Umbilical cord (tissue), 2 donors: ENCODE results near the gene BMP4. TPM values are rescaled to one million over a fixed set of nuclear protein-coding genes. Genes with fewer than 3 reads are reported as not detected.
A peak's percentile ranks its signal among the peaks of the same experiment; 100 is the strongest.
"Not testable (repeated sequence)": the region's sequence is repeated elsewhere in the genome, so short reads cannot be mapped to it uniquely, and the experiment has no call there.

Experiments
- DNase-seq: peaks from one replicate; pipeline ENCODE4 v3.0.0-alpha.2; 2015; ENCODE audit warnings: low spot score
- total RNA-seq: library from RNA; depleted of rRNA; stranded (reverse); fragments of >200 nt; gene quantifications from one replicate; pipeline ENCODE4 v1.2.3, GENCODE V29; 2014; ENCODE audit warnings: low replicate concordance; ENCODE audit not compliant: insufficient read depth

The BMP4 gene
- total RNA-seq, result 10.6 TPM

DNA sequence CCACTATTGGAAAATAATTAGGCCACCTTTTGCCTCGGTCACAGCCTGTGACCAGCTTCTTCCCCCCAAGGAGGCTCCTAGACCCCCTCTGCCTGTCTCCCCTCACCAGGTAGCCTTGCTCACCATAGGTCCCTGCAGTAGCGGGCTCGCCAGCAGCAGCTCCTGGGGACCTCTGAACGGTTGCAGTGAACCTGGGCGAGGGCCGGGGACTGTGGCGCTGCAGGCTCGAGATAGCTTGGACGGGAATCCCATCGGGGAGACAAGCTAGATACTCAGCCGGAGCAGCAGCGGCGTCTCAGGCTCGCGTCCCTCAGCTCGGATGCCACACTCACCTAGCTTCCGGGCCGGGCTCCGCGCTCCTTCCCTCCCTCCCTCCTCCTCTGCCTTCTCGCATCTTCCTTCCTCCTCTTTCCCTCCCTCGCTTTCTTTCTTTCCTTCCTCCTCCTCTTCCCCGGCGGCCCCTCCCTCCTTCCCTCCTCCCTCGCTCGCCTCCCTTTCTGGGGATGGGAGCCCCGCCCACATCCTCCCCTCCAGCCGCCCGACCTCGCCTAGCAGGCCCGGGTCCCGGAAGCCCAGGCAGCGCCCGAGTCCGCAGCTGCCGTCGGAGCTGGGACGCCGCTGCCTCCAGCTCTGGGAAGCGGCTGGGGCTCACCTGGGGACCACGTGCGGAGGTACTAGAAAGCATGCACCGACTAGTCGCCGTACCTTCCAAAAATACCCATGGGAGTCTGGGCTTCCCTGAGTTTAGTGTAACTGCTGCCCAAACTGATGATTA is at the start of gene BMP4:
Gene BMP4 (minus strand): TSS at position 399 of the 775 bp plus-strand sequence. CDS start 4,603 bp downstream, outside the sequence.
- DNase-seq, result peak; percentile 93

DNA sequence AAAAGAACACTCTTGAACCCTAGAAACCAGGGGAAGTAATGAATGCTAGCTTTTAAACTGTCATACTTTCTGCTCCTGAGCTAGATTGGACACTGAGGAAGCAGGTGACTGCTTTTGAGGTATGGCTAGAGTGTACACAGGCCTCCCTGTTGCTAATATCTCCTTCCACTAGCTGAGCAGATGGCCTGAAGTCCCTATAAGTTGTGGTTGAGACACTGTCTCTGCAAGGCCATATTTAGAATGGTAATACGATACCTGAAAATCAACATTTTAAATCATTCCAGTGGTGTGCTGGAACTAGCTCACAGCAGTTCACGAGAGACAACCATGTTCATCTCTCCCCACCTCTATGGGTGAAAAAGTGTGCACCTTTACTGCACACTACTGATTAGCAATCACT is 46.4 kb upstream of the BMP4 start:
- peak; percentile 5 for DNase-seq

DNA sequence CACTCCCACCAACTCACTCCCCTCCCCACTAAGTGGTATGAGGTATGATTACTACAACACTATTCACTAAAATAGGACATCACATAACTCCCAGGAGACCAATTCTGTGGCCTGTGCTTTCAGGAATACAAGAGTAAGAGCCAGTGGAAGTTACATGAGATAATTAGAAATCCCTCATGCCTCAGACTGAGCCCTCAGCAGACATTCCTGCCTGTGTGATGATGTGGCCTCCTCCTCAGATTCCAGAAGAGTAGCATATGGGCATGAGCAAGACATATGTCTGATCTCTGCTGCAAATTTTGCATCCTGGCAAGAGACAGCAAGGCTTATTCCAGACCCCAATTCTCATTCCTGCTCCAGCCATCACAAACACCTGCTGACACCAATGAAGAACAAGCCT is 46.0 kb upstream of the BMP4 start:
- peak; percentile 85 for DNase-seq

DNA sequence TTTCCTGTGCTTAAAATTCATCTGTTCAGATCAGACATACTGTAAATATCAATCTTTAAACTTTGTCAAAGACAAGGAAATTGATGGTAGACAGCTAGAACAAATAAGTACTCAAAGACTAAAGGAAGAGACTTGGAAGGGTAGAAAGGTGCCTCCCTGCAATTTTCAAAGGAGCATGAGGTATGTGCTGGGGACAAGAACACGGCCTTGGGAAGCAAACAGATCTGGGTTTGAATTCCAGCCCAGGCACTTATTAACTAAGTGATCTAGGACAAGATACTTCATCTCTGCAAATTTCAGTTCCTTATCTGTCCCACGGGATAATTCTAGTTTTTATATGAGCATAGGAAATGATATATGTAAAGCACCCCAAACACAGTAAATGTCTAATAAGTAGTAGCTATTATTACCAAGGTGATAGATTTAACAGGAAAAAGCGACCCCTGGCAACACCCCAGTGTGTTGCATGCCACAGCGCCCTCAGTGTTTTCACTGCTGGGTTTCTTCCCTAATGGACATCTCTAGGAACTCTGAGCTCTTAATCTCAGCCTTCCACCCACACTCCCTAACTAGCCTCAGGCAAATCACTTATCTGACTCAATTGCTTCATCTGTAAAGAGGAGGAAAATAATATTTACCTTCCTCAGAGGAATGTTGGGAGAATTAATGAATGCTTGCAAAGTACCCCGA is 44.7 kb upstream of the BMP4 start:
- peak; percentile 16 for DNase-seq

DNA sequence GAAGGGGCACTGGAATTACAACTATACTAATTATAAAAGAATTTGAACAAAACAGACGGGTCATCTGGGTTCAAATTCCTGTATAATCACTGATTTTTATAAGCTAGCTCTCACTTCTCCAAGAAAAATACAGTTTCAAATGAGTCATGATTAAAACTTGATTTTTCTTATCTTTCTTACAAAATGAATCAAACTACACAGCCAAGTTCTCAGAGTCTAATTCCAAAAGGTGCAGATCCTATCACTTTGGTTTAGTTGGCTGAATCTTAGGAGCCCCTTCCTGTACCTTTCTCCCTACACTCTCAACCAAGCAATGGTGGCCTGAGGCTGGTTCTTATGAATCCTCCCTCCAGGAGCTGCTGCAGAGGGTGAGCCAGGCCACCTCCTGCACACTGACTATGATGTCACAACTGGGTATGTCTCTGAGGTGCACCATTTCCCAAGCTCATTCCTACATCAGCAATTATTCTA is 43.8 kb upstream of the BMP4 start:
- no peak for DNase-seq

DNA sequence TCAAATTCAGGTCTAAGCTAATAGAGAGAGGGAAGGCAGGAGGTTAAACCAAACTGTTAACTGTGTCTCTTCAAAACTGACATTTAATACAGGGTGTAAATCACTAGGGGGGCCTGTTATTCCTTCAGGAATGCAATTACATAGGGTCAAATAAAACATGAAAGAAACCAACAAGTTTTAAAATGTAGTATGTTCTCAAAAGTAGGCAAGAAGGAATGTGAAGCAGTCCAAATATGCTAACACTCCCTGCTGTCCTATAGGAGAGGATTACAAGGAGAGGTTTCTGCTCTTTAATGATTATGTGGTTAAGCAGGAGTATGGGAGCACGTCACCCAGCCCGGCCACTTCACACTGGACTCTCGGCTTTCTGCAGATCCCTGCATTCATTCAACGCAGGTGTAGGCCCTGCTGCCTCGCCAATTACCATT is 42.5 kb upstream of the BMP4 start:
- DNase-seq, result peak; percentile 94

DNA sequence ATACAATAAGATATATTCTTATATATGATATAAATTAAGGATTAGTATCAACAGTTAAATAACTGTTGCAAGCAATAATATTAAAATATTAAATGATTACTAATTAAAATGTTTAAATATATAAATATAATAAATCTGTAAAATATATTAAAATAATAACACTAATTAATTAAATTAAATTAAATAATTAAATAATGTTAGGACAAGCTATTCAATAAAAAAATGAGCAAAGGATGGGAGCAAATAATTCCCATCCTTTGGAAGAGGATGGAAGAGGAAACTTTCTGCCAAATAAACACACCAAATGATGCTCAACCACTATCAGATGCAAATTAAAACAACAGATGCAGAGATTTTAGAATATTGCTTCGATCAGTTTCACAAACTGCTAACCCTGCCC is 39.4 kb upstream of the BMP4 start:
- no peak for DNase-seq

DNA sequence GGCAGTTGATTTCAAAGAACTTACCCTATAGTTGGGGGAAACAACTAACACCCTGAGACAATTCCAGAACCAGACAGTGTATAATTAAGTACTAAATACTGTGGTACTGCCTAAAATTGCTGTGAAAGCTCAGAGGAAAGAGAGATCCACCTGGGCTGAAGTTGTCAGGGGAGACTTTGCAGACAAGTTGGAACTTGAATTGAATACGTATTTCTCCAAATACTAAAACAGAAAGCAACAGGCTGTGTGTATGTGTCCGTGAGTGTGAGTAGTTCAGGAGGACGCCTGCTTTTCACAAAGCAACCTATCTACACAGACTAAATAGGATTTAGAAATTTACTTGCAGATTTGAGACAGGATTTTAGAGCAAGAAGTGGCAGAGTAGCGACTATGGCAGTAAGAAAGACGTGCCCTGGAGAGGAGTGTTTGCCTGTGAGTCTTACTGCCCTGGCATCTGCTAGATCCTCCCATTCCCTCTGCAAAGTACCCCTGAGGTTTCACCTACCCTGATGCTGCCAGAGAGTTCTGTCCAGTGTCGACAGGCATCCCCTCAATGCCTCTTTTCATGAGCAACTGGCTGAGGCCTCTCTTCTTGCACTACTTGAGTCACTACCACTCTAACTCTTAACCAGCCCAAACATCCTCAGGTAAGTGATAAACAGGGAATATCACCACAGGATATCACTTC is 37.4 kb upstream of the BMP4 start:
- DNase-seq, result no peak

DNA sequence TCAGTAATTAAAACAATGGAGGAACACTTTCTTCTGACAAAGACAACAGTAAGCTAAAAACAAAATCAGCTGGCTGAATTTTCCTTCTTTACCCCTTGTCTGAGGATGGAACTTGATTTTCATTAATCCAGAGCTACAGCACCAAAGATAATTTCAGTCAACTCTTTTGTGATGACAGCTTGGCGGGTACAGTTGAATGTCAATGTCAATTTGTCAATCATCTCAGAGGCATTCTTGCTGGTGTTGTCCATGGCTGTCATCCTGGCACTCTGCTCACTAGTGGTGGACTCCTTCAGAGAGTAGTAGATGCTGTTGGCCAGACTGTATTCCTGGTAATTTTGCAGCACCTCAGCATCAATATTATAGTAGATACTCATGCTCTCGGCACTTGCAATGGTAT is 34.4 kb upstream of the BMP4 start:
- no peak for DNase-seq

DNA sequence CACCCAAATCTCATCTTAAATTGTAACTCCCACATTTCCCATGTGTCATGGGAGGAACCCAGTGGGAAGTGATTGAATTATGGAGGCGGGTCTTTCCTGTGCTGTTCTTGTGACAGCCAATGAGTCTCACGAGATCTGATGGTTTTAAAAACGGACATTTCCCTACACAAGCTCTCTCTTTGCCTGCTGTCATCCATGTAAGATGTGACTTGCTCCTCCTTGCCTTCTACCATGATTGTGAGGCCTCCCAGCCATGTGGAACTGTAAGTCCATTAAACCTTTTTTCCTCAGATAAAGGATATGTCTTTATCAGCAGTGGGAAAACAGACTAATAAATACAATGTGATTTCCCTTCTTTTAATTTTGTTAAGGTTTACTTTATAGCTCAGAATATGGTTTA is 30.1 kb upstream of the BMP4 start:
- not testable (repeated sequence) for DNase-seq

DNA sequence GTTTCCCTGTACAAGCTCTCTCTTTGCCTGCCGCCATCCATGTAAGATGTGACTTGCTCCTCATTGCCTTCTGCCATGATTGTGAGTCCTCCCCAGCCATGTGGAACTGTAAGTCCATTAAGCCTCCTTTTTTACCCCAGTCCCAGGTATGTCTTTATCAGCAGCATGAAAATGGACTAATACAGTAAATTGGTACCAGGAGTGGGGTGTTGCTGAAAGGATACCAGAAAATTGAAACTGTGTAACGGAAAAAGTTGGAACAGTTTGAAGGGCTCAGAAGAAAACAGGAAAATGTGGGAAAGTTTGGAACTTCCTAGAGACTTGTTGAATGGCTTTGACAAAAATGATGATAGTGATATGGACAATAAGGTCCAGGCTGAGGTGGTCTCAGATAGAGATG is 28.3 kb upstream of the BMP4 start:
- not testable (repeated sequence) for DNase-seq

DNA sequence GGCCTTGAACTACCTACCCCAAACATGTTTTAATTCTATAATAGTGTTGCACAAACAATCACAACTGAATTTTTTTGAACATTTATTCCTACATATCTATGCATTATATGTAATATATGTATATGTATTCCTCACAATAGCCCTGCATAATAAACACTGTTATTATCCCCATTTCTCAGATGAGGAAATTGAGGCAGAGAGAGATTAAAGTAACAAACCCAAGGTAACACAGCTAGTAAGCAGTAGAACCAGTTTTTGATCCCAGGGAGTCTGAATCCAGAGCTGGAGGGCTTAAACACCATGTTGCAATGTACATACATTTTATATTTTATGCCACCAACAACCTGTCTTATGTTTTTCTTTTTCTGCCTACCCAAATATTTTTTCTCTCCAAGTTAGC is 26.5 kb upstream of the BMP4 start:
- DNase-seq, result no peak

DNA sequence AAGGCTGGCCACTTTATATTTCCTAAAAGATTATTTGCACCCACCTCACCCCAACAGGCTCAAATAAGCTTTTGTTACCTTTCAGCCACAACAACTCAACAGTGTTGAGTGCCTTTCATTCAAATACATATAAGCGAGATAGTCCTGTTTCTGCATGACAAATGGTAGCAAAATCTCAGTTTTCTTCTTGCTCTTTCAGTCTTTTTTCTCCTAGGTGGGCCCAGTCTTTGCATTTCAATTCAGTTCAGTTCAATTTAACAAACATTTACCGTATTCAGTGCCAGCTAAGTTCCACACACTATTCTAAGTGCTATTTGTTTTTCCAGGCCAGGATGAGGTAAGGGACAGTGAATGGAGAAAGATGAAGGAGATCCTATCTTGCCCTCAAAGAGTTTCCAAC is 25.9 kb upstream of the BMP4 start:
- DNase-seq, result no peak

DNA sequence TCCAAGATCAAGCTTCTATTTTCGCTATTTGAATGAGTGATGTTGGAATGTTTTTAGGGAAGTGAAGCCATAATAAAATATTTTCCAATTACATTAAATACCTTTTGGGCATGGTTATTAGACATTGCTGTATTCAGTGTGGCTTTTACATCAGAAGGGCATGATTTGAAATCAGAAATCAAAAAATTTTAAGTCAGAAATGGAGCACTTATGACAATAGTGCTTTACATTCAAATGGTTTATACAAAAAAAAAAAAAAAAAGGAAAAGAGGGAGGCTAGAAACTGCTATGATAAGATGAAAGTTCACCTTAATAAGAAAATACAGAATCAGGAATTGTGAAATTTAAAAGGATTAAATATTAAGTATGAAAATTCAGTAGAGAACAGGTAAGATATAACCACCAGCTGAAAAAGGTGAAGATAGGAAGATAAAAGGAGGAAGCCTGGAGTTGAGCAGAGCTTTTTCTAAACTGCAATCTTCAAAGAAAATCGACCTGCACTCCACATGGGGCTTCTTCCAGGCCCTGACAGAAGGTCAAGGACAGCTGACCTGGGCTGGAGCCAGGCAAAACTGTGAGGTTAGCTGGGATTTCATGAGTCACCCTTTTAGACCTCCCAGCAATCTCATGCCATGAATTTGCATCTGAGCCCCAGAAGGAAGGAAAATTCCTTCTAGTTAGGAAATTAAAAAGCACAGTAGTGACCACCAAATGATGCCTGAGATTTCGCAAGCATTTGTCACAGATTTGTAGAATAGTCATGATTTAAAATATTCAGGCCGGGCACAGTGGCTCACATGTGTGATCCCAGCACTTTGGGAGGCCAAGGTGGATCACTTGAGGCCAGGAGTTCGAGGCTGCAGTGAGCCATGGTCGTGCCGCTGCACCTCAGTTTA is 23.4 kb upstream of the BMP4 start:
- DNase-seq, result no peak

DNA sequence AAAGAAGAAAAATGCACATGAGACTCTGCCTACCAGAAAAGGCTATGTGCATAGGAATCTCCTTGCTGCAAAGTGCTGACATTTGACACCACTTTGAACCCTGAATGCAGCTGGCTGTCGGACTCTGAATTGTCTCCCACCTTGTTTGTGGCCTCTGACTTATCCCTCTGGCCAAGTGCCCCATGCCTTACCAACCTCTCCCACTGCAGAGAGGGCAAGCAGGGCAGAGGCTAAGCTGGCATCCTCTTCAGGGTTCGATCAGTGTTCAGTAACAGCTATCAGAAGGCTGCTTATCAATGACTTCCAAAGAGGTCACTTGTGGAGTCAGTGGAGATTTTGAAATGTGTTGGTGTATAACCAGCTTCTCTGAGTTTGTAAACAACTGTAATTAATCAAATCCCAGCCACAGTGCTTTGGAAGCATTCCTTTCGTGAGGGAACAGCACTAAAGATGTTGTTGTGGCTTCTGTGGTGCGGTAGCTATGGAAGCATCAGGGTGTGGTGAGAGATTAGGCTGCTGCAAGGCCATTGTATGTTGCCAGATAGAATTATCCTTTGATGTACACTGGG is 22.6 kb upstream of the BMP4 start:
- DNase-seq, result no peak

DNA sequence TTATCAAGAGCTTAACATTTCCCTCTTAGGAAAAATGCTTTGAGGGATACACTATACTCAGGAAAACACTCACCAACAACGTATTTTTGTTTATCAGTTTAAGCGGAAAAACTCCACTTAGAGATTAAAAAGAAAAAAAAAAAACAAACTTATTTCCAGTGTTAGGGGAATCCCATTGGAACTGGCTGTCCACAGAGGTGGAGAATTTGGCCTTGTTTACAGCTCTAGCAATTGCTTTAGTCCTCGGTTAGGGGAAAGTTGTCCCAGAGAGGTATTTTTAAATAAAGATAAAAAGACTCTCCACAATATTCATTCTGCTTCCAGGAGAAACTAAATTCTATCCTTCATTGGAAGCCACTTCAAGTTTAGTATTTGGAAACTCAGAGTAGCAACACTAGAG is 21.6 kb upstream of the BMP4 start:
- no peak for DNase-seq

DNA sequence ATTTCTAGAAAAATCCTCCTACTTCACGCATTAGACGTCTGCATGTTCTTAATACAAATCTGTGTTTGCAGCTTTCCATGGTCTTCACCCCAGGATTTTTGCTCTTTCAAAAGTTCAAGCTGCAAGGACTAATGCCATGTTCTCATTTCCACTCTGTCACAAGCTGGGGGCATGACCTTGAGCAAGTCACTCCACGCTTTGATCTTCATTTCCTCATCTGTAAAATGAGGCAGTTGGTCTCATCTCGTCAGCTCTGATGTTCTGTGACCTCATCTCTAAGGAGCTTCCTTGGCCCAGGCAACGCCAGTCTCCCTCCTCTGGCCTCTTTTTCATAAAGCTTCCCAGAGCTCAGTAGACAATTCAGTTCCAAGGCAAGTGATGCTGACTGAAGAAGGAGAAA is 18.8 kb upstream of the BMP4 start:
- no peak for DNase-seq

DNA sequence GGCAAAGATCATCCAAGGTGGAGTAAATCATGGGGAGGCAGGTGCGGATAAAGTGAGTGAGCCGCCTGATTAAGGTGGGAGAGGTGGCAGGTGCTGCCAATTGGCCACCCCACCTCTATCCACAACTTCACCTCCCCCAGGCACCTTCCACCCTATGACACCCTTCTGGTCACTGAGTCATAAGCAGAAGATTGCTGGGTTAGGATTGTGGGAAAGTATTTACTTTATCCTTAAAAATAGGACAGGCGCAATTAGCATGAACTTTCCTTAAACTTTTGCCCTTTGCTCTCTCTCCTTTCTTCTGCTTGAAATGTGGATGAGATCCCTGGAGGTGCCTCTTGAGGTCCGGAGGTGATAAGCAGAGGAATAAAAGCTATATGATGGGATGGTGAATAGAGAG is 14.9 kb upstream of the BMP4 start:
- no peak for DNase-seq

DNA sequence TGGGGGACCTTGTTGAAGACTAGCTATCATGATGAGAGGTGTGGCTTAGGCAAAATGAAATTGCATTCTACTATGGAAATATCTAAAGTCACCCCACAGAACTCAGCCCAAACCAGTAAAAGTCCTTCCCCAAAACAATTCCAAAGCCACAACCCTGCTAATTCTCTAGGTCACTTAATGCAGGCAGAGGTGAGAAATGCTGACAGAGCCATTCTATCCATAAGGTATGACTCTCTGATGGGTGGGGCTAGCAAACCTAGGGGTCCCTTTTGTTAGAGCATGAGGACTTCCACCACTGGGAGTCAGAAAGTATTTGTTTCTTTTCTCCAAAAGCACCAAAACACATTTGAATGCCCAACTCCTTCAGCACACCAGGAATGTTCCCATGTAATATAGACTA is 12.7 kb upstream of the BMP4 start:
- DNase-seq, result no peak

DNA sequence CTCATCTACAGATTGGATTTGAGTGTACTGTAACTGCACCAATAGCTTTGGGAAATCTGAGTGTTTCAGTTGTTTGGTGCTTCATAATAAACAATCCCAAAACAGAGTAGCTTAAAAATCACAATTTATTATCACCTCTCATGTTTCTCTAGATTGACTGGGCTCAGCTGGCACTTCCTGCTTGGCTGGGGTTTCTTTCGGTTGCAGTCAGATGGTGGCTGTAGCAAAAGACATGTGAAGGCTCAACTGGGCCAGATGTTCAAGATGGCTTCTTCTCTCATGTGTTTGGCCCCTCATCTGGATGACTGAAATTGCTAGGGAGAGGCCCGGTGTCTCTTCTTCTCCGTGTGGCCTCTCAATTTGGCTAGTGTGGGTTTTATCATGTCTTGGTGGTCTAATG is 12.1 kb upstream of the BMP4 start:
- DNase-seq, result no peak

DNA sequence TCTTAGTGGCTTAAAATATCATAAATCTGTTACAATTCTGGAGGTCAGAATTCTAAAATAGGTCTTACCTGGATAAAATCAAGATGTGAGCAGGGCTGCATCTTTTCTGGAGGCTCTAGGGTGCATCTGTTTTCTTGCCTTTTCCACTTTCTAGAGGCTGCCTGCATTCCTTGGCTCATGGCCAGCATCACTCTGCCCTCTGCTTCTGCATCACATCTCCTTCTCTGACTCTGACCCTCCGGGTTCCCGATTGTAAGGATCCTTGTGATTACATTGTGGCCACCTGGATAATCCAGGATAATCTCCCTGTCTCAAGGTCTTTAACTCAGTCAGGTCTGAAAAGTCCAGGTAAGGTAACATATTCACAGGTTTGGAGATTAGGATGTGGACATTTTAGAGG is 11.0 kb upstream of the BMP4 start:
- no peak for DNase-seq
